HAP-1 (cell line): ENCODE data around the gene IL2RA.
A peak's percentile ranks its signal among the peaks of the same experiment; 100 is the strongest.

ENCODE experiments used
- DNase-seq, 2 experiments: peaks; one replicate each; pipeline ENCODE4 v3.0.0-alpha.2; 2016 to 2020; ENCODE audit warnings: low spot score in 2 of 2
- H3K27me3 ChIP-seq: fragments of 250-450 bp; sonication (Bioruptor Pico); 2 replicates; pipeline ENCODE4 v1.5.1; 2020; ENCODE audit warnings: low read depth, mild to moderate bottlenecking, moderate library complexity
- H3K36me3 ChIP-seq: fragments of 250-450 bp; sonication (Bioruptor Pico); replicated peaks from 2 replicates; pipeline ENCODE4 v1.5.1; 2020; ENCODE audit warnings: mild to moderate bottlenecking
- H3K4me1 ChIP-seq: fragments of 250-450 bp; sonication (Bioruptor Pico); 2 replicates; pipeline ENCODE4 v1.5.1; 2020; ENCODE audit warnings: mild to moderate bottlenecking
- H3K4me3 ChIP-seq: fragments of 250-450 bp; sonication (Bioruptor Pico); 2 replicates; pipeline ENCODE4 v1.5.1; 2020; ENCODE audit warnings: mild to moderate bottlenecking, moderate library complexity
- H3K9me3 ChIP-seq: fragments of 250-450 bp; sonication (Bioruptor Pico); 2 replicates; pipeline ENCODE4 v1.5.1; 2020; ENCODE audit warnings: mild to moderate bottlenecking, moderate library complexity
- in situ Hi-C: fragments of 300-500 bp; cut with MboI; formaldehyde crosslinking; loops from 3 replicates; pipeline ENCODE4 v1.14.3; 2020; ENCODE audit warnings: low sequenced_read_pairs, inconsistent platforms, mixed read lengths

IL2RA gene

DNA sequence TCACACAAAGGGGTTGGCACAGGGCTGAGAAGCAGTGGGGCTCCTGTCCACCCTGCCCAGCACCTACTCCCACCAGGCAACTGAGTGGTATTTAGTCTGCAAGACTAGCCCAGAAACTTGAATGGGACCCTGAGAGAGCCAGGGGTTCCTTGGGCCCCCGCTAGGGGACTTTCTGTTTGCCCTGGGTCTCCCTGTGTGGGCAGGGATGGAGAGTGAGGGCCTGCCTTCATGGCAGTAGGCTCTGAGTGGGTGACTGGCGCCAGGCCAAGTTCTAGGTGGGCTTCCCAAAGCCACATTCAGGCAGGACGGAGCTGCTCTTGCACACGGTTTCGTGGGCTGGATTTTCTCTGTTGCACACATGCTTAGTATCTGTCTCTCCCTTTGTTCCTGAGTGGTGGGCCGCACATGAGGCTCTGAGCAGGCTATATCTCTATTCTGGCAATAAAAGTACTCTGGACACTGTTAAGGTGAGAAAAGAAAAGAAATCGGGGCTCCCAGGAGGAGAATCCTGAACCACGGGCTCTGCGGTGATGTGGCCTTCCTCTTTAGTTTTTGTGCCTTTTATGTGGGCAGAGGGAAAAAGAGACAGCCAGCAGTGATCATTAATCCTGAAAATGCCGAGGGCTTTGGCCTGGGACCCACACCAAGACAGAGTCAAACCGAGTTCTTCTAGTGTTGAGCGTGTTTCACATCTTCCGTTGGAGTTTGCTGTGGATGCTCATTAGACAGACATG lies 26.9 kb downstream of the IL2RA start:
- Histone ChIP-seq H3K4me3 (no peak overlapping the region), H3K4me1 (no peaks in the 10 kb centered on the region), H3K27me3 (peaks cover 9% of the 10 kb centered on the region; the same call in 1 of the 2 replicates), H3K9me3 (no peaks in the 10 kb centered on the region; the same call in 1 of the 2 replicates), H3K36me3 (no peaks in the 10 kb centered on the region)
- no peak for DNase-seq
- in situ Hi-C loops: no loop called here

DNA sequence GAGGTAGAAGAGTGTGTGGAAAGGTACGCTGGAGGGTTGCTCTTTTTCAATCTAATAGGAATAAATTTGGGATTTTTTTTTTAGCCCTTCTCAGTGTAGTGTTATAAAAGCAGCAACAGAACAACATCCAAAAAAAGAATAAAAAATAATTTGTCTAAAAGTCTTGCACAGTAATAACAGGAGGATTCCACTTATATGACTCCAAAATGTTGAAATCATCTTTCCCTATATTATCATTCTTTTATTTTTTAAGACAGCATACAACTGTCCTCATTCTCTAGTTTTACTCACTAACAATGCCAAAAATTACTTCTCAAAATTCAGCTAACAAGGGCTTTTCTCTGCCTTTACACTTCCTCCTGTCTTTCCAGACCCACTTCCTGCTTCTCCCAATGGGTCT lies 27.8 kb downstream of the IL2RA start:
- Histone ChIP-seq H3K9me3 (no peaks in the 10 kb centered on the region; the same call in 1 of the 2 replicates), H3K4me1 (no peaks in the 10 kb centered on the region), H3K4me3 (no peak overlapping the region), H3K27me3 (peaks cover 9% of the 10 kb centered on the region; the same call in 1 of the 2 replicates), H3K36me3 (no peaks in the 10 kb centered on the region)
- in situ Hi-C loops: no loop called here
- DNase-seq: no peak

DNA sequence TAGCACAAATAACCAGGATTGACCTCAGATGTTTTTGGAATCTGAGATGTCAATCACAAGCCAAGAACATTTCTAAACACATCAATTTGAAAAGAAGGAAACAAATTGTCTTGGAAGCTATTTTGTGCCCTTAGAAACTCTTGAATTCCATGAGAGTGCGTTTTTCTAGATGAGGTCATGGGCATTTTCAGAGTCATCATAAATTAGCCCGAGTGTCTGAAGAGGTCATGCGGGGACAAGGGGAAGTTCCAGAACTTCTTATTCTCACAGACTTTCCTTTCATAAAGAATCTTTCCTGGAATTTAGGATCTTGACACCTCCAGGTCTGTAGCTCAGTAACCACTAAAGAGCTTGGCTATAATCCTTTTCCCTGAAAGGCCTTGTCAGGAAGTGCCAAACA lies 28.2 kb downstream of the IL2RA start:
- Histone ChIP-seq H3K9me3 (no peaks in the 10 kb centered on the region; the same call in 1 of the 2 replicates), H3K27me3 (peaks cover 9% of the 10 kb centered on the region; the same call in 1 of the 2 replicates), H3K4me3 (no peak overlapping the region), H3K4me1 (no peaks in the 10 kb centered on the region), H3K36me3 (no peaks in the 10 kb centered on the region)
- in situ Hi-C loops: no loop called here
- DNase-seq: no peak

DNA sequence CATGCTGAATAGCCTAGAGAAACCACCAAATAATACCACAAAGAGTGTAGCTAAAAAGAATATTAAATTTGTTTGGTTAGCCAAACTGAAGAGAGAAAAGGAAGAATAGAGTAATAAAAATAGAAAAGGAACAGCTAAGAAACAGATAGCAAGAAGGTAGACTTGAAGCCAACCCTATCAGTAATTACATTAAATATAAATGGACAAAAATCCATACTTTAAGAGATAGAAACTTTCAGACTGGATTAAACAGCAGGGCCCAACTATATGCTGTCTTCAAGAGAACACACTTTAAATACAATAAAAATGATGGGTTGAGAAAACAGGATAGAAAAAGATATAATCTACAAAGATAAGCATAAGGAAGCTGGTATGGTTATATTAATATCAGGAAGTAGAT lies 31.2 kb downstream of the IL2RA start:
- no peaks in the 10 kb centered on the region for H3K36me3 ChIP-seq
- peaks cover 9% of the 10 kb centered on the region; the same call in 1 of the 2 replicates for H3K27me3 ChIP-seq
- DNase-seq: no peak
- peaks cover 6% of the 10 kb centered on the region for H3K4me1 ChIP-seq
- H3K4me3 ChIP-seq: no peak overlapping the region
- no peaks in the 10 kb centered on the region; the same call in 1 of the 2 replicates for H3K9me3 ChIP-seq
- in situ Hi-C loops: no loop called here

DNA sequence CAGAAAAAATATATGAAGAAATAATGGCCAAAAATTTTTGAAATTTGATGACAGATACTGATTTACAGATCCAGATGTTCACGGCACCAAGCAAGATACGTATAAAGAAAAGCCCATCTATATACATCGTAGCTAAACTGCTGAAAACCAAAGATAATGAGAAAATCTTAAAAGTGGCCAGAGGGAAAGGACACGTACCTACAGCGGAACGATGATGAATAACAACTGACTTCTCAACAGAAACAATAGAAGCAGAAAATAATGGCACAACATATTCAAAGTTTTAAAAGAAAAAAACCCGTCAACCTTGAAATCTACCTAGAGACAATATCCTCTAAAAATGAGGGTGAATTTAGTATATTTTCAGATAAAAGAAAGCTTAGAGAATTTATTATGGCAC lies 31.9 kb downstream of the IL2RA start:
- Histone ChIP-seq H3K27me3 (peaks cover 9% of the 10 kb centered on the region; the same call in 1 of the 2 replicates), H3K4me3 (no peak overlapping the region), H3K4me1 (peaks cover 10% of the 10 kb centered on the region), H3K36me3 (no peaks in the 10 kb centered on the region), H3K9me3 (no peaks in the 10 kb centered on the region; the same call in 1 of the 2 replicates)
- in situ Hi-C loops: no loop called here
- DNase-seq: no peak

DNA sequence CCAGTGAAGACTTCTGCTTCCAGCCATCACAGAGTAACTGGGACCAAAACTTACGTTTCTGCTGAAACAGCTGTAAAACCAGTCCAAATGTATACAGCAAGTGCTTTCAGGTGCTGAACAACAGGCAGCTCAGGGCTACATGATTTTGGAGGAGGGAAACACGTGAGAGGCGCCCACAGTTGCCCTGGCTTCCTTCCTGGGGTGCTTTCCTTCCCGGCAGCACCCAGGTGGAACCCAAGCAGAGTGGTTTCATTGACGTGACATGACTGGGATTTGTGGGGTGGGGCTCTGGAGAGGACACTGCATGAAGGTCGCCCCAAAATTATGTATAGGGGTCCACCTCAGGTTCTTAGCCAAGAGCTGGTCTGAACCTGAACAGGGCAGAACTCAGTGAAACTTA lies 34.2 kb downstream of the IL2RA start:
- H3K9me3 ChIP-seq: no peaks in the 10 kb centered on the region
- H3K4me1 ChIP-seq: peaks cover 10% of the 10 kb centered on the region
- peaks cover 3% of the 10 kb centered on the region; the same call in 1 of the 2 replicates for H3K27me3 ChIP-seq
- no peaks in the 10 kb centered on the region for H3K36me3 ChIP-seq
- in situ Hi-C loops: no loop called here
- no peak overlapping the region for H3K4me3 ChIP-seq
- DNase-seq: no peak

DNA sequence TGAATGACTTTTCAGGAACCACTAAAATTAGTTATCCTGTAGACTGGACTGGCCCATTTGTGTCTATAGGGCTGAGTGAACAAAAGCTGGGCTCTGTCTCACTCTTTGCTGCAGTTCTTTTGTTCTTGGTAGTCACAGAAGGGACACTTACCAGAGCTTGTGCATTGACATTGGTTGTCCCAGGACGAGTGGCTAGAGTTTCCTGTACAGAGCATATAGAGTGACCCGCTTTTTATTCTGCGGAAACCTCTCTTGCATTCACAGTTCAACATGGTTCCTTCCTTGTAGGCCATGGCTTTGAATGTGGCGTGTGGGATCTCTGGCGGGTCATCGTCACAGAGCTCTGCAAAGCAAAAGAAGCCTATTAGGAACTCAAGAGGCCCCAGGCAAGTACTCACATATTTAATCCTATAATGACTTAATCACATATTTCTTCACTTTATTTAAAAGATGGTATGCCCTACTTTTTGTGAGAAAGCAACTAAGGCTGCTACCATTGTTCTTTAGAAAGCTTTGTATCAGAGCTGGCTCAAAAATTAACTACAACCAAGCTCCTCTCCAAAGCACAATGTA lies 36.4 kb downstream of the IL2RA start:
- in situ Hi-C loops: no loop called here
- peak; percentile 67 to 91 for DNase-seq

DNA sequence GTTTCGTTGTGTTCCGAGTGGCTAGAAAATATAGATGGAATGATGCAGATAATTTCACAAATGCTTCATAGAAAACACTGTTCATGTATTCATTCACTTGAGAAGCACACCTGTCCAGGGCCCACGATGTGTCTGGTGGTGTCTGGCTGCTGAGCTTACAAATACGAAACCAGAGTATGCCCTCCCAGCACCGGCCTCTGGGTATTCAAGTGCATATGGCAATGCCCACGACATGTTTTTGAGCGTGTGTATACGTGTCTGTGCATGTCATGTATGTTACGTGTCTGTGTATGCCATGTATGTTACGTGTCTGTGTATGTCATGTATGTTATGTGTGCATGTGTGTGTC lies 37.9 kb downstream of the IL2RA start:
- in situ Hi-C loops: no loop called here

More for the DNA sequence above, 36.4 kb downstream of the IL2RA start:
- Histone ChIP-seq H3K4me1 (peaks cover 10% of the 10 kb centered on the region), H3K27me3 (no peaks in the 10 kb centered on the region), H3K4me3 (no peak overlapping the region), H3K36me3 (no peaks in the 10 kb centered on the region), H3K9me3 (no peaks in the 10 kb centered on the region)

DNA sequence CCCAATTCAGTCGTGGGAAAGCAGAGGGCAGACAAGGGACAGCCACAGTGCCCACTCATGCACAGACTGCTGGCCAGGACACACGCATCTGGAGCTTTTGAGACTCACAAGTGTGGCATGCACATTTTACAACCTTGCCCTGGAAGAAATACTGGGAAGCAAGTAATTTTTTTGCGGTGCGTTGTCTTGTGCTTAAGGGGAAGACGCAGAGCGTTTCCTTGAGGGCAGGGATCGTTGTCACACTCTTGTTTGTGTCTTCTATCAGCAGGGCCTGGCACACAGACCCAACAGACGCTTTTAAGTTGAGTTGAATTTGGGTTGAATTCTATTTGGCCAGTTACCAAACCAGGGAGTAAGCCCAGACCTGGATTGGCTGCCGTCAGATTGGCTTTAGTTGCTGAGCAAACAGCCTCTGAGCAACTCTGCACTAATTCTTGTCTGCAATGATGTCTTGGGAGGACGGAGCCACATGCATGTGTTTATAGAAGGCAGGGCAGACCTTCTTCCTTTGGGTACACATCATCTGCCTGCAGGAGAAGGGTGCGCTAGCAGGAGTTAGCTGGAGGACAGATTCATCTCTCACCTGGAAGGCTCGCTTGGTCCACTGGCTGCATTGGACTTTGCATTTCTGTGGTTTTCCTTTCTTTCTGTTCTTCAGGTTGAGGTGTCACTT lies 38.4 kb downstream of the IL2RA start:
- no peaks in the 10 kb centered on the region for H3K36me3 ChIP-seq
- no peaks in the 10 kb centered on the region for H3K27me3 ChIP-seq
- no peak for DNase-seq
- H3K4me3 ChIP-seq: no peak overlapping the region
- in situ Hi-C loops: no loop called here
- H3K4me1 ChIP-seq: peaks cover 10% of the 10 kb centered on the region
- H3K9me3 ChIP-seq: no peaks in the 10 kb centered on the region

More for the DNA sequence above, 37.9 kb downstream of the IL2RA start:
- Histone ChIP-seq H3K4me1 (peaks cover 10% of the 10 kb centered on the region), H3K27me3 (no peaks in the 10 kb centered on the region), H3K4me3 (no peak overlapping the region), H3K9me3 (no peaks in the 10 kb centered on the region), H3K36me3 (no peaks in the 10 kb centered on the region)
- DNase-seq: no peak

DNA sequence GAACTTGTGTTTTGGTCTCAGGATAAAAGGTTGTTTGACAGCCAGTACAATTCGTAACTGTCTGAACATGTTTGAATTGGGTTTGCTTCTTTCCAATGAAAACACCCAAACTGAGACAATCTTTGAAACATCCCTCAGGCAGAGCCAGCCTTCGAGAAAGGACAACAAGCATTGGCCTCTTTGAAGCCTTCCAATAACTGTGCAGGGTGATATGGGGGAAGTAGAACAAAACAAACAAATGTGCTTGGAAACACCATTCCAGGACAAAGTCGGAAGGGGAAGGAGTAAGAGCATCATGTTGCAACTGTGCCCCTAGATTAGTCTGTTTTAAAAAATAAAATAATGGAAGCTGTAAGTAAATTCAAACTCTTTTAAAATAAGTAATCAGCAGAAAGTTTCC lies 39.5 kb downstream of the IL2RA start:
- in situ Hi-C loops: no loop called here
- DNase-seq: no peak
- H3K4me3 ChIP-seq: no peak overlapping the region
- no peaks in the 10 kb centered on the region for H3K36me3 ChIP-seq
- H3K9me3 ChIP-seq: no peaks in the 10 kb centered on the region
- H3K4me1 ChIP-seq: peaks cover 10% of the 10 kb centered on the region
- H3K27me3 ChIP-seq: no peaks in the 10 kb centered on the region

DNA sequence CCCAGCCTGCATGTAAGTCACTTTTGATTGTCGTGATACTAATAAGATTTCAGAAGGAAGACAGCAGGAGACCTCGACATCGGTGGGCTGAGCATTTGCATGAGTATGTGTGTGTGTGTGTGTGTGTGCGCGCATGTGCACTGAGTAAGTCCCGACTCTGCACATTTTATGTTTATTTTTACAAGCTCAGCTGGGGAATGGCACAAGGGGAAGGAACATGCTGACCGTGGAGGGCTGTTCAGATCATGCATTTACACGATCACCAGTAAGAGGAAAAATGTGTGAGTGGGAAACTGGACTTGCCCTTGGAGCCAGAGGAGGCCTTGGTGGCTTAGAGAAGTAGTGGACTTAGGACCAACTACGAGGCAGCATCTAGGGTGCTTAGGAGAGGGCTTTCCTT lies 41.3 kb downstream of the IL2RA start:
- in situ Hi-C loops: no loop called here
- H3K4me1 ChIP-seq: peaks cover 3% of the 10 kb centered on the region
- DNase-seq: no peak
- H3K27me3 ChIP-seq: no peaks in the 10 kb centered on the region; the same call in 1 of the 2 replicates
- no peaks in the 10 kb centered on the region for H3K9me3 ChIP-seq
- no peaks in the 10 kb centered on the region for H3K36me3 ChIP-seq
- no peak overlapping the region for H3K4me3 ChIP-seq

DNA sequence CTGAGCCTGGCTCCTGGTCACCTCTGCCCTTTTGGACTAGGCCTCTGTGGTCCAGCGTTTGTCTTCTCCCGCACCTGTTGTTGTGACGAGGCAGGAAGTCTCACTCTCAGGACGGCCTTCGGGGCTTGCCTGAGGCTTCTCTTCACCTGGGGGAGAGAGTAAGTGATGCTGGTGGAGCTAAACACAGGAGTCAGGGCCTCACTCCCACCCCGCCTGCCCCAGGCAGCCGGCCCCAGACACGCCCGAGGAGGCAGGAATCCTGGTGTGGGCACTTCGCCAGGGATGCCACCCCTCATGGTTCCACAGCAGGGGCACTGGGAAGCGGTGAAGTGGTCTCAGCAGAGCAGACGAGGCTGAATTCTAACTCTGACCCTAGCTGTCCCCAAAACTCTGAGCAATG lies 42.4 kb downstream of the IL2RA start:
- Histone ChIP-seq H3K36me3 (no peaks in the 10 kb centered on the region), H3K4me1 (no peaks in the 10 kb centered on the region), H3K9me3 (no peaks in the 10 kb centered on the region), H3K27me3 (no peaks in the 10 kb centered on the region; the same call in 1 of the 2 replicates), H3K4me3 (no peak overlapping the region)
- in situ Hi-C loops: no loop called here
- DNase-seq: no peak

DNA sequence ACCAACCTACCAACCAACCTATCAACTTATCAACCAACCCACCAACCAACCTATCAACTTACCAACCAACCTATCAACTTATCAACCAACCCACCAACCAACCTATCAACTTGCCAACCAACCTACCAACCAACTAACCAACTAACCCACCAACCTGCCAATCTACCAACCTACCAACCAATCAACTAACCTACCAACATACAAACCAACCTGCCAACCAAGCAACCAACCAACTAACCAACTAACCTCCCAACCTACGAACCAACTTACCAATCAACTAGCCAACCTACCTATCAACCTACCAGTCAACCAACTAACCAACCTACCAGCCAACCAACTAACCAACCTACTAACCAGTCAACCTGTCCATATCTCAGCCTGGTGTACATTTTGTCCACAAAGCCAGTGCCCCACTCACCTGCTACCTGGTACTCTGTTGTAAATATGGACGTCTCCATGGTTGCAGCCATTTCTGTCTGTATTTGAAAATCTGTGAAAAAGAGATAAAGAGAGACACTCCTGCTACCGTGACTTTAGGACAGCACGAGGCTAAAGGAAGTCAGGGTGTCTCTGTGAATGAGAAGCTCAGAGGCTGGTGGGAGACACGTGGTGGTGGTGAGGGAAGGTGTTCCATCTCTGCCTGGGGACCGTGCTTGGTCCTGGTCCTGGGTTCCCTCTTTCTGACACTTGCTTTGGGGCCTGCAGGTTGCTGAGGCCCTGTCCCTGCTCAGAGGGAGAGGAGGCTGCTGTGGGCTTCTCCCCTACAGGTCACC lies 43.0 kb downstream of the IL2RA start:
- H3K36me3 ChIP-seq: no peaks in the 10 kb centered on the region
- no peaks in the 10 kb centered on the region; the same call in 1 of the 2 replicates for H3K27me3 ChIP-seq
- no peak for DNase-seq
- no peaks in the 10 kb centered on the region for H3K4me1 ChIP-seq
- no peak overlapping the region for H3K4me3 ChIP-seq
- H3K9me3 ChIP-seq: no peaks in the 10 kb centered on the region
- in situ Hi-C loops: no loop called here
